ENCODE results near the gene PTCRA.

PTCRA gene

DNA sequence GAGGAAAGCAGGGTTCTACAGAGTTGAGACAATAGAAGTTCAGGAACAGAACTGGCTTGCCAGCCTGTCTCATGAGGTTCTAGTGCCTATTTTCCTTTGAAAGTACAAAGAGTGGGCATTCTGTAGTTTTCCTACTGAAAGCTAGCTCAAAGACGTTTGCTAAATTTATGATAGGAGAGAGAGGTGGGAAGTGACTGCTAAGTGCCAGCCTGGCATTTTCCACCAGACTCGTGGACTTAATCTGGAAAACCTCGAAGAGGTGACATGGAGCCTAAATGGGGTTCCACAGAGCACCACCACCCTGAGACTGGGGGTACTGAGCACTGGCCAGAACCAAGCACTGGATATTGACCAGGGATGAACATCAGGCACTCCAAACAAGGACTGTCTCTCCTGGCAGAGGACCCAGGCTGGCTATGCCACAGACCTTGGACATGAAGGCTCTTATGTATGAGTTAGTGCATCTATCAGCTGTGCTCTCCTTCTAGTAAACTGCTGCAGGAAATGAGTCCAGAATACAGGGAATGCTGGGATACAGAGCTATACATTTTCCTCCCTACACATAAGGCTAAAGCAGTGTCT is 56.0 kb downstream of the PTCRA start:
- no peak for DNase-seq (ENCODE audit: low spot score)

GRCh38 chr6:42973926-42974325 is 58.1 kb downstream of the PTCRA start:
- DNase-seq (ENCODE audit: low spot score), result no peak

- no peak for DNase-seq (ENCODE audit: low spot score)
Observed at GRCh38 chr6:42974919-42975505, 59.2 kb downstream of the PTCRA start.

Measured in ecto neural progenitor cell (in vitro differentiated cells).